Cortex of kidney (tissue), 1 donor: Measurements from ENCODE around the gene AQP12B.
"Not testable (repeated sequence)": the region's sequence is repeated elsewhere in the genome, so short reads cannot be mapped to it uniquely, and the experiment has no call there.

Experiments
- DNase-seq: peaks from one replicate; lab custom pipeline; 2025; lab: John Stamatoyannopoulos, UW

AQP12B gene

GRCh38 chr2:240701091-240701735 lies 18.5 kb upstream of the AQP12B start:
- DNase-seq = no peak

DNA sequence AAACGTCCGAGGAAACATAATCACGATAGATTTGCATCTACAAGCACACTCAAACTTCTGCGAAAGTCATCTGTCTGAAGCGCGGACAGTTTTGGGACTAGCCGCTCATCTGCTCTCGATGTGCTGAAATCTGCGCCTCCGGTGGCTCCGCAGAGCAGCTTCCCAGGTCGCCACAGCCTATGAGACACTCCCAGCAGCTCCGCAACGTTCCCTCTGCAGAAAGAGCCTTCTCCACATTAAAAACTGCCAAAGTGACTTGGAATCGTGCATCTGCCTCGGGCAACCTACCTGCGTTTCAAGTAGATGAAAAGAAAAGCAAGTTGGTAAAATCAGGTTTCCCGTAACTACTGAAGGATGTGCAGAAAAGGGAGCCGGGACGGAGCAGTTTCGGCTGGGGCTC lies 17.9 kb upstream of the AQP12B start:
- not testable (repeated sequence) for DNase-seq

GRCh38 chr2:240699835-240700234 lies 17.1 kb upstream of the AQP12B start:
- DNase-seq = not testable (repeated sequence)

DNA sequence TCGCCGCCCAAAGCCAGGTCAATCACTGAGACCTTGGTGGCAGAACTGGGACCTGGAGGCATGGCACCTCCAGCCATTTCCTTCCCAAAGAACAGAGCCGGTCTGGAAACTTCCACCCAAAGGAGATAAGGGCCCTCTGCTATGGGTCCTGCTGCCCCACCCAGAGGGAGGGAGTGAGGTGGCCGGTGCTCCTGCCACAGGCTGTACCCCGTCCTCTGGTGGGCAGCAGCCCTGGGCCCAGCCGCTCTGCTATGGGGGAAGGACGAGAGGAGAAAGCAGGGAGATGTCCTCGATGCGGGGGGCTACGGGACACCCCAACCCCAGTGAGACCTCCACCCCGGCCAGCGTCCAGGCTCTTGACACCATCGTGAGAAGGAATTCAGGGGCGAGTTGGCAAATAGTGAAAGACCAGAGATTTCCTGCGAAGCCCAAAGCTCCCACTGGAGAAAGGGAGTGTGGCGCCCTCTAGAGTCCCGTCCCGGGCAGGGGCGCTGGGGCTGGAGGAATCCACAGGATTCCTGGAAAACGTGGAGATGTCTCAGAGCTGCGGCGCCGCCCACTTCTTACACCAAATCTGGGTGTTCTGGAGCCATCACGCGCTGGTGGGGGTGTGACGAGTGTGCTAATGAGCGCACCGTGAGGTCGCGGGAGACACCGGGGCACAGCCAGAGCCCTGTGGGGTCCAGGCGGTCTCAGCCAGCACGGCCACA lies 16.3 kb upstream of the AQP12B start:
- not testable (repeated sequence) for DNase-seq

GRCh38 chr2:240696469-240696868 lies 13.8 kb upstream of the AQP12B start:
- DNase-seq = not testable (repeated sequence)

DNA sequence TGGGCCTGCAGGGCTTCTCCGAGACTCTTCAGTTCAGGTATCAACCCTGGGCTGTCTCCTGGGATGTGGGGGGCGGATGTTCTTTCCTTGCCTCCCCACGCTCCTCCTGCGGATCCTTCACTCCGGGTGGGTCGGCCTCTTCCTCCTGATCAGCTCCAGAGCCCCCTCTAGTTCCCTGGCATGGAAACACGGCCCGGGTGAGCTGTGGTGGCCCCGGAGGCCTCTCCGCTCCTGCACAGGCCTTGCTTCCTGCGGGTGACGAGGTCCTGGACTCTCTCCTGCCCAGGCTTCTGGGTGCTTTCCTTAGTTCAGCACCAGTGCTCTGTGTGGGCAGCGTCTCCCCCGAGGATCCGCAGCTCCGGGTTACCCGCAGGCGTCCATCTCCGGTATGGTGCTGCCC lies 12.9 kb upstream of the AQP12B start:
- not testable (repeated sequence) for DNase-seq

GRCh38 chr2:240694304-240694703 lies 11.6 kb upstream of the AQP12B start:
- not testable (repeated sequence) for DNase-seq

DNA sequence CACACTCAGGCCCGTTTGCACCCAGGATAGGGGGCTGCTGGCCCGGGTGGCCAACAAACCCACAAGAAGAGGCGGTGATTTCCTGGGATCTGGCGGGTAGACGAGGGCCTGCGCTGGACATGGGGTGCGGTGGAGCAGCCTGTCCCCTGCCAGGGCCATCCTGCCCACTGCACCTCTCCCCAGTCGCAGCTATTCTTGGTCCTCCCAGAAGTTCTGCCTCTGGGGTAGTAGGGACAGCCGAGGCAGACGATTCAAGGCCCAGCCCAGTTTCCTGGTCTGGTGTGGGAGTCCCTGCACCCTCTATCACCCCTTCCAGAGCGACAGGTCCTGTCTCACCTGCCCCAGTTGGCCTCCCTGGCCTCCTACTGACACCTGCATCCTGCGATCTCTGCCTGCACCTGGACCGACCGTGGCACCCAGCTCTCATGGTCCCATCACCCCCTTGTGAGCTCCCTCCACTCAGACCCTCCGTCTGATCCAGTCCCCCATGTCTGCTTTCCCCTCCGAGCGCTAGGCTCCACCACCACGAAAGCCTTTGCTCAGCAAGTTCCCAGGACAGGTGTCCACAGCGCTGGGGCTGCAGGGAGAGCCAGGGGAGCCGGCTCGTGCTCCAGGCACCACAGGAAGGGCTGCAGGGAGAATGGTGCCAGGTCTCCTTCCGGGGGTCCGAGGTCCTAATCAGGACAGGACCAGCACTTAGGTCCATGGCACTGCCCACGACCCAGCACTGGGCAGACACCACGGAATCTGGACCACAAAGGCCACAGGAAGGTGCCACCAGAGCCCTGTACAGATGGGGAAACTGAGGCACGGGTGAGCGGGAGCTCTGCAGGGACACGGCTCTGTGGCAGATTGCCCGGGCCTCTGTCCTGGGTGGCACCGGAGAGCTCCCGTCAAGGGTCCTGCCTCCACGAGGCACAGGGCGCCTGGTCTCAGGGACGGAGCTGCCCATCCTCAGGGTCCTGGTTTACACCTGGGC lies 10.2 kb upstream of the AQP12B start:
- DNase-seq = not testable (repeated sequence)

GRCh38 chr2:240691631-240692420 lies 9.1 kb upstream of the AQP12B start, which contains the start of gene AQP12A:
AQP12A (plus strand) TSS chr2:240691866; CDS start chr2:240691914, 48 bp downstream.
- DNase-seq = not testable (repeated sequence)

DNA sequence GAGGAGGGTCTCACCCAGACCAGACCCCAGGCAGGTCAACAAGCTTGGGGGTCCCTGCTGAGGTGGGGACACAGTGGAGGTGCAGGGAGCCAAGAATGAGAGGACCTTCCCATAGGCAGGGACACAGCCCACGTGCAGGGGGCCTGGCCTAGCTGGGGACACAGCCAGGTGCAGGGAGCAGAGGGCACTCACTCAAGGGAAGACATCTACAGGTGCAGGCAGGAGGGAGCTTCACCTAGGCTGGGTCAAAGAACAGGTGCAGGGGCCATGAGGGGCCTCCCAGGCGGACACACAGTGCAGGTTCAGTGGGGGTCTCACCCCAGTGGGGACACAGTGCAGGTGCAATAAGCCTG lies 8.4 kb upstream of the AQP12B start:
- not testable (repeated sequence) for DNase-seq

- not testable (repeated sequence) for DNase-seq
These were observed 7.9 kb upstream of the AQP12B start for GRCh38 chr2:240690421-240691074.

- no peak for DNase-seq
These were observed 7.3 kb upstream of the AQP12B start for GRCh38 chr2:240689975-240690374.

GRCh38 chr2:240688553-240688919 lies 5.9 kb upstream of the AQP12B start:
- no peak for DNase-seq

- no peak for DNase-seq
These were observed 5.3 kb upstream of the AQP12B start for GRCh38 chr2:240687741-240688552.

DNA sequence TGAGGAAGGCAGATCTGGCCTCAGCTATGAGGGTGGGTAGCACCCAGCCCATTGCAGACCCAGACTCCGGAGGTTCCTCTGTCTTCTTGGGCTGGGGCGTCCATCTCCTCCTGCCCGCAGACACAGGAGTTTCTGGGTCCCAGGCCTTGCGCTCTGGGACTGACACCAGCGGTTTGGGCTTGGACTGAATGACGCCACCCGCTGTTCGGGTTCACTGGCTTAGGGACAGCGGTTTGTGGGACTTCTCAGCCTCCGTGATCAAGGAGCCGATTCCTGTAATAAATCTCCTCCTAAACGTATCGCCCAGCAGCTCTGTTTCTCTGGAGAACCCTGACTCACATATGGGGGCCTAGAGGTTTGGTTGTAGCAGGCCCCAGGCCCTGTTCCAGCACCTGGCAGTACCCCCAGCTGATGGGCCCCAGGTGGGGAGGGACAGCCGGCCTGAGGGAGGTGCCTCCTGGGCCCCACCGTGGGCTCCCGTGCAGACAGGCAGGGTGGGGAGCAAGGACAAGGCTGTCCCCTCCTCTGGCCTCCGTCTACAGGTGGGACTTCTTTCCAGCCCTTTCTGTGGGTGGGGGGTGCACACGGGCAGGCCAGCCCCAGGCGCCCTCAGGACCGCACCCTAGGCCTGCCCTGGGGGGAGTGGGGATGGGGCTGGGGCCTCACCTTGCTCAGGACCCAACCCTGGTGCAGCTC lies 4.5 kb upstream of the AQP12B start:
- DNase-seq = no peak

GRCh38 chr2:240686460-240686859 lies 3.8 kb upstream of the AQP12B start:
- DNase-seq = no peak

DNA sequence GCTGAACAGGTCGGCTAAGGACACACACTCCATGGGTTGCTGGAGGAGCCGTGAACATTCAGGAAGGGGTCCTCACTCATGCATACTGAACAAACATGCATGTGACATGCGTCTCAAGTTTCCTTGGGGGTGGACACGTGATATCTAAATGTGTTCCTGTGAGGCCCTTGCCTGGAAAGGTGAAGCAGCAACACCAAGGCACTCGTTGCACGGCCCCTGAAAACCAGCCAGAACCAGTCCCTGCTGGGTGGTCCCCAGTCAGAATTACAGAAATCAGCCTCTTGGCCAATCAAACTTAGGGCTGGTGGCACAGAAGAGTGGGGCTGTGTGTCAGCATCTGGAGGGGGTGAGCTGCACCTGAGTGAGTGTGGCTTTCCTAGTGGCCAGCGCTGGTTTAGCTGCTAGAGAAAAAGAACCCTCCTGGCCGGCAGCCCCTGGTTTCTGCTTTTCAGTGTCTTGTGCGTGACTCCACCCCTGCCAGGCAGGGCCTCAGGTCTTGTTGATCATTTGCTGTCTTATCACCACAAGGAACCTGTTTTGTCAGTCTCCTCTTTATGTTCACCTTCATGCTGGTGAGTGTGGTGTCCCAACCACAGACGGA lies 3.2 kb upstream of the AQP12B start:
- DNase-seq = no peak

GRCh38 chr2:240683980-240684728 lies 1.5 kb upstream of the AQP12B start:
- DNase-seq = not testable (repeated sequence)
